Smooth muscle cell of the pulmonary artery (primary cell): ENCODE measurements around the gene IFT88. TPM values are rescaled to one million over a fixed set of nuclear protein-coding genes. Genes with fewer than 3 reads are reported as not detected.

Source experiments
- total RNA-seq: library from RNA; depleted of rRNA; stranded (reverse); fragments of >200 nt; gene quantifications from 2 replicates; pipeline ENCODE4 v1.2.3, GENCODE V29; 2014

The IFT88 gene
- total RNA-seq: 11.6 and 12.3 TPM in 2 replicates

GRCh38 chr13:20566898-20567874 is at the start of gene IFT88:
Gene IFT88, plus strand, starts transcription at chr13:20567157. Its CDS starts 7,229 bp downstream, at chr13:20574386.

GRCh38 chr13:20525601-20526544 is 41.1 kb upstream of the IFT88 start, which contains the start of gene CRYL1:
Gene CRYL1, minus strand, starts transcription at chr13:20525857. Its CDS starts 63 bp downstream, at chr13:20525794.

GRCh38 chr13:20702915-20703779 is 136.2 kb downstream of the IFT88 start, which contains the start of gene IL17D:
Gene IL17D, plus strand, starts transcription at chr13:20703699. Its CDS starts 303 bp downstream, at chr13:20704002.

Other genes starting within 250 kb of the IFT88 start
- gene CRYL1, start 41.3 kb upstream of the IFT88 start, total RNA-seq: 16.3 and 20.2 TPM in 2 replicates
- gene IL17D, start 136.5 kb downstream of the IFT88 start, total RNA-seq: 3.6 and 5.0 TPM in 2 replicates
- 5.1 and 5.9 TPM in 2 replicates for gene EEF1AKMT1, start 206.8 kb downstream of the IFT88 start, total RNA-seq